Endometrial microvascular endothelial cells (primary cell): Measurements from ENCODE around the gene SLC37A1. TPM values are rescaled to one million over a fixed set of nuclear protein-coding genes. Genes with fewer than 3 reads are reported as not detected.

Experiments
- in situ Hi-C: cut with HindIII; loops from 2 replicates; pipeline ENCODE4 v1.10.0; 2017; ENCODE audit warnings: low sequenced_read_pairs, low pct_unique_long_range_greater_than_20kb; ENCODE audit errors: inconsistent ontology term
- total RNA-seq: library from RNA; depleted of rRNA; stranded (reverse); fragments of >200 nt; gene quantifications from one replicate; pipeline ENCODE4 v1.2.3, GENCODE V29; 2015; ENCODE audit errors: inconsistent ontology term

The SLC37A1 gene
- total RNA-seq, 1 donor from 2014 or later: 7.0 TPM

- in situ Hi-C loops: no loop called here
Measured at GRCh38 chr21:42499444-42500112, 14.1 kb upstream of the SLC37A1 start.

GRCh38 chr21:42500225-42500624 lies 13.4 kb upstream of the SLC37A1 start:
- in situ Hi-C loops: no loop called here

- in situ Hi-C loops: no loop called here
Measured at GRCh38 chr21:42500736-42501135, 12.9 kb upstream of the SLC37A1 start.

- in situ Hi-C loops: no loop called here
Measured at GRCh38 chr21:42503711-42504110, 9.9 kb upstream of the SLC37A1 start.

- in situ Hi-C loops: no loop called here
Measured at GRCh38 chr21:42505090-42505726, 8.4 kb upstream of the SLC37A1 start.

- in situ Hi-C loops: no loop called here
Measured at GRCh38 chr21:42507418-42507817, 6.2 kb upstream of the SLC37A1 start.

GRCh38 chr21:42508371-42508770 lies 5.3 kb upstream of the SLC37A1 start:
- in situ Hi-C loops: no loop called here

GRCh38 chr21:42509244-42509643 lies 4.4 kb upstream of the SLC37A1 start:
- in situ Hi-C loops: no loop called here

GRCh38 chr21:42512346-42513034 lies 1.2 kb upstream of the SLC37A1 start:
- in situ Hi-C loops: no loop called here

- in situ Hi-C loops: no loop called here
Measured at GRCh38 chr21:42513985-42514882, 582 bp downstream of the SLC37A1 start.

GRCh38 chr21:42514883-42515228 lies 1.2 kb downstream of the SLC37A1 start:
- in situ Hi-C loops: no loop called here

- in situ Hi-C loops: no loop called here
Measured at GRCh38 chr21:42515708-42516502, 2.3 kb downstream of the SLC37A1 start.

GRCh38 chr21:42518215-42518614 lies 4.6 kb downstream of the SLC37A1 start:
- in situ Hi-C loops: no loop called here

- in situ Hi-C loops: no loop called here
Measured at GRCh38 chr21:42518626-42519025, 5.0 kb downstream of the SLC37A1 start.

GRCh38 chr21:42520628-42521253 lies 7.1 kb downstream of the SLC37A1 start:
- in situ Hi-C loops: no loop called here

GRCh38 chr21:42521384-42521783 lies 7.7 kb downstream of the SLC37A1 start:
- in situ Hi-C loops: no loop called here

GRCh38 chr21:42521805-42522204 lies 8.2 kb downstream of the SLC37A1 start:
- in situ Hi-C loops: no loop called here

- in situ Hi-C loops: no loop called here
Measured at GRCh38 chr21:42522271-42522670, 8.6 kb downstream of the SLC37A1 start.
